HEK293 (cell line): ENCODE measurements around the gene ITGA4.

Experiments
- CTCF ChIA-PET: fragments of 350-600 bp; formaldehyde crosslinking; extraction: SDS; loops from one replicate; lab custom pipeline; 2021; ENCODE audit warnings: antibody characterized with exemption; lab: Yijun Ruan, JAX
- POLR2A ChIA-PET: fragments of 300-600 bp; formaldehyde crosslinking; extraction: SDS; loops from one replicate; lab custom pipeline; 2020; ENCODE audit warnings: antibody characterized with exemption, inconsistent platforms; lab: Yijun Ruan, JAX
- H3K27ac ChIP-seq: fragments of 200-500 bp; sonication (Bioruptor generic); 2 replicates; pipeline ENCODE4 v1.5.1; 2014; ENCODE audit warnings: low read depth, low read length, control low read depth, inconsistent platforms; ENCODE audit errors: extremely low read depth
- H3K36me3 ChIP-seq, 2 experiments: fragments of 200-500 bp in 1 of 2; sonication (Bioruptor generic) in 1 of 2; 1 replicate in 1 of 2; 2 replicates in 1 of 2; pipeline ENCODE4 v1.5.1; 2014 to 2017; ENCODE audit warnings: inconsistent platforms in 2 of 2, low read length in 2 of 2; ENCODE audit not compliant: control insufficient read depth in 2 of 2, insufficient read depth in 1 of 2
- H3K4me1 ChIP-seq: fragments of 200-500 bp; sonication (Bioruptor generic); 2 replicates; pipeline ENCODE4 v1.5.1; 2014; ENCODE audit warnings: mild to moderate bottlenecking, low read length, inconsistent platforms; ENCODE audit not compliant: control insufficient read depth, insufficient read depth
- H3K4me3 ChIP-seq: 2 replicates; pipeline ENCODE4 v1.5.1; 2011; ENCODE audit warnings: low read depth, mild to moderate bottlenecking, control low read depth, low read length, moderate library complexity
- H3K9me3 ChIP-seq: fragments of 200-500 bp; sonication (Bioruptor generic); 2 replicates; pipeline ENCODE4 v1.5.1; 2014; ENCODE audit warnings: low read depth, low read length, inconsistent platforms; ENCODE audit not compliant: control insufficient read depth, insufficient read depth
- MEIS1 ChIP-seq: sonication (generic); formaldehyde crosslinking; IDR thresholded peaks from 2 replicates; pipeline ENCODE4 v1.8.1; 2022; ENCODE audit warnings: missing genetic modification reagents, mild to moderate bottlenecking, borderline replicate concordance
- PRDM1 ChIP-seq: fragments of 450-650 bp; formaldehyde crosslinking; IDR thresholded peaks from 2 replicates; pipeline ENCODE4; 2016; ENCODE audit warnings: missing biosample characterization, missing genetic modification characterization
- RBAK ChIP-seq: fragments of 450-650 bp; formaldehyde crosslinking; IDR thresholded peaks from 2 replicates; pipeline ENCODE4 v1.5.1; 2016; ENCODE audit warnings: missing biosample characterization, missing genetic modification characterization
- SP2 ChIP-seq: fragments of 450-650 bp; formaldehyde crosslinking; IDR thresholded peaks from 2 replicates; pipeline ENCODE4 v1.5.1; 2016; ENCODE audit warnings: missing biosample characterization, missing genetic modification characterization
- ZBTB21 ChIP-seq: fragments of 450-650 bp; formaldehyde crosslinking; IDR thresholded peaks from 2 replicates; pipeline ENCODE4 v1.5.1; 2017; ENCODE audit warnings: missing biosample characterization, missing genetic modification characterization
- ZBTB44 ChIP-seq: fragments of 450-650 bp; IDR thresholded peaks from 2 replicates; pipeline ENCODE4 v1.5.1; 2018; ENCODE audit warnings: missing biosample characterization, mild to moderate bottlenecking, missing genetic modification characterization
- ZBTB49 ChIP-seq: fragments of 450-650 bp; formaldehyde crosslinking; IDR thresholded peaks from 2 replicates; pipeline ENCODE4 v1.5.1; 2016; ENCODE audit warnings: missing biosample characterization, missing genetic modification characterization, low read depth
- ZBTB8A ChIP-seq: fragments of 450-650 bp; formaldehyde crosslinking; IDR thresholded peaks from 2 replicates; pipeline ENCODE4 v1.5.1; 2016; ENCODE audit warnings: missing biosample characterization, missing genetic modification characterization
- ZNF146 ChIP-seq: fragments of 450-650 bp; formaldehyde crosslinking; IDR thresholded peaks from 2 replicates; pipeline ENCODE4 v1.5.1; 2016; ENCODE audit warnings: missing biosample characterization, missing genetic modification characterization
- ZNF157 ChIP-seq: fragments of 450-650 bp; formaldehyde crosslinking; IDR thresholded peaks from 2 replicates; pipeline ENCODE4 v1.5.1; 2016; ENCODE audit warnings: missing biosample characterization, missing genetic modification characterization
- ZNF174 ChIP-seq: fragments of 450-650 bp; formaldehyde crosslinking; IDR thresholded peaks from 2 replicates; pipeline ENCODE4 v1.5.0; 2017; ENCODE audit warnings: missing biosample characterization, mild to moderate bottlenecking, missing genetic modification characterization
- ZNF19 ChIP-seq: fragments of 450-650 bp; formaldehyde crosslinking; IDR thresholded peaks from 2 replicates; pipeline ENCODE4; 2016; ENCODE audit warnings: missing biosample characterization, missing genetic modification characterization, low read depth
- ZNF23 ChIP-seq: fragments of 450-650 bp; formaldehyde crosslinking; IDR thresholded peaks from 2 replicates; pipeline ENCODE4 v1.5.1; 2016; ENCODE audit warnings: missing biosample characterization, missing genetic modification characterization, borderline replicate concordance
- ZNF239 ChIP-seq: fragments of 450-650 bp; formaldehyde crosslinking; IDR thresholded peaks from 2 replicates; pipeline ENCODE4 v1.5.1; 2016; ENCODE audit warnings: missing biosample characterization, missing genetic modification characterization
- ZNF362 ChIP-seq: fragments of 450-650 bp; formaldehyde crosslinking; IDR thresholded peaks from 2 replicates; pipeline ENCODE4 v1.5.1; 2016; ENCODE audit warnings: missing biosample characterization, missing genetic modification characterization
- ZNF404 ChIP-seq: fragments of 450-650 bp; formaldehyde crosslinking; IDR thresholded peaks from 2 replicates; pipeline ENCODE4 v1.5.1; 2017; ENCODE audit warnings: missing biosample characterization, missing genetic modification characterization
- ZNF513 ChIP-seq: fragments of 450-650 bp; IDR thresholded peaks from 2 replicates; pipeline ENCODE4 v1.5.1; 2018; ENCODE audit warnings: missing biosample characterization, missing genetic modification characterization
- ZNF514 ChIP-seq: fragments of 450-650 bp; formaldehyde crosslinking; IDR thresholded peaks from 2 replicates; pipeline ENCODE4 v1.5.1; 2016; ENCODE audit warnings: missing biosample characterization, missing genetic modification characterization
- ZNF629 ChIP-seq: fragments of 450-650 bp; formaldehyde crosslinking; IDR thresholded peaks from 2 replicates; pipeline ENCODE4 v1.5.1; 2017; ENCODE audit warnings: missing biosample characterization, missing genetic modification characterization
- ZNF792 ChIP-seq: fragments of 450-650 bp; formaldehyde crosslinking; IDR thresholded peaks from 2 replicates; pipeline ENCODE4 v1.5.1; 2016; ENCODE audit warnings: missing biosample characterization, missing genetic modification characterization

ITGA4 gene

GRCh38 chr2:181462033-181462432 lies 4.8 kb downstream of the ITGA4 start:
- H3K9me3 ChIP-seq: no peaks in the 10 kb centered on the region
- ChIA-PET CTCF (interaction anchor here (0.6 to 1.2 kb wide), 2 partner anchors 9 to 937 kb away, joined by 3 to 5 read pairs; no protein-coding TSS in a partner anchor), POLR2A (no interaction called here)
- no peak overlapping the region for H3K27ac ChIP-seq
- H3K4me3 ChIP-seq: no peak overlapping the region
- H3K36me3 ChIP-seq: no peaks in the 10 kb centered on the region
- TF ChIP-seq ZNF146 (tag by site-specific recombination) (no peak), ZBTB8A (tag by site-specific recombination) (no peak), MEIS1 (CRISPR knock-in tag) (no peak), ZNF404 (tag by site-specific recombination) (no peak), ZNF792 (tag by site-specific recombination) (no peak), ZBTB21 (no peak), ZNF23 (tag by site-specific recombination) (no peak), ZNF362 (tag by site-specific recombination) (no peak), ZNF239 (tag by site-specific recombination) (no peak)
- peaks cover 4% of the 10 kb centered on the region for H3K4me1 ChIP-seq

GRCh38 chr2:181463588-181463987 lies 6.4 kb downstream of the ITGA4 start:
- no peak overlapping the region for H3K27ac ChIP-seq
- POLR2A ChIA-PET: no interaction called here
- H3K4me3 ChIP-seq: no peak overlapping the region
- H3K4me1 ChIP-seq: peaks cover 2% of the 10 kb centered on the region
- no peaks in the 10 kb centered on the region for H3K9me3 ChIP-seq
- TF ChIP-seq SP2 (tag by site-specific recombination): no peak
- TF ChIP-seq ZNF629 (tag by site-specific recombination): no peak
- no peak for TF ChIP-seq RBAK (tag by site-specific recombination)
- no peak for TF ChIP-seq ZBTB49
- no peak for TF ChIP-seq ZNF157 (tag by site-specific recombination)
- no peak for TF ChIP-seq ZNF514
- no peaks in the 10 kb centered on the region for H3K36me3 ChIP-seq
- CTCF ChIA-PET: interaction anchor here (1.0 kb wide), 1 partner anchor 1340 kb away, joined by 3 read pairs; no protein-coding TSS in a partner anchor

GRCh38 chr2:181464966-181465365 lies 7.8 kb downstream of the ITGA4 start:
- Histone ChIP-seq H3K4me3 (no peak overlapping the region), H3K4me1 (no peaks in the 10 kb centered on the region; the same call in 1 of the 2 replicates), H3K9me3 (no peaks in the 10 kb centered on the region), H3K36me3 (no peaks in the 10 kb centered on the region), H3K27ac (no peak overlapping the region)
- TF ChIP-seq ZNF513: no peak
- no peak for TF ChIP-seq PRDM1 (tag by site-specific recombination)
- no peak for TF ChIP-seq ZNF174 (tag by site-specific recombination)
- TF ChIP-seq ZBTB44 (tag by site-specific recombination): no peak
- no peak for TF ChIP-seq ZNF19 (tag by site-specific recombination)
- TF ChIP-seq ZNF146 (tag by site-specific recombination): no peak
- ChIA-PET POLR2A (no interaction called here), CTCF (no interaction called here)
